ENCODE data around the gene DBP. TPM values are rescaled to one million over a fixed set of nuclear protein-coding genes. Genes with fewer than 3 reads are reported as not detected.

DBP gene
- total and polyA plus RNA-seq, 10 of the 15 experiments (the other 5 are each of a cell fraction or from before 2014, with no cell fraction given): 2.0 to 10.6 (median 6.9) TPM

DNA sequence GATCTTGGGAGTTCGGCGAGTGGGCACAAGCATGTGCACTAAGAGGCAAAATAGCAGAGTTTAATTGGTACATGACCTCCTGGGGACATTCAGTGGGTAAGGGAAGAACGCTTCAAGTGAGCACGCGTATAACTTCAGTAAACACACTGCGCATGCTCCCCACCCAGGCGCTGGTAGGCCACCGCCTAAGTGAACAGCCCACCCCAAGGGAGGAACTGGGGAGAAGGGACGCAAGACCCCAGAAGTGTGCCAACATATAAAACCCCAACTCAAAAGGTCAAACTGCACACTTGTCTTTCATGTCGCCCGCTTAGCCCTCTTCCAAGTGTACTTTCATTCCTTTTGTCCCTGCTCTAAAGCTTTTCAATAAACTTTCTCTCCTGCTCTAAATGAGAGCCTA is 46.2 kb upstream of the DBP start:
- no peak for FAIRE-seq
- CTCF ChIA-PET: interaction anchor here (0.8 kb wide), 1 partner anchor 37 kb away, joined by 3 read pairs; the partner anchor contains the start of gene CA11

More for the DNA sequence above, 46.2 kb upstream of the DBP start:
- 73% methylated on average over 11 of the region's 11 CpGs for WGBS (ENCODE audit: insufficient coverage, insufficient replicate concordance, low lambda C conversion rate, missing lambda C conversion rate)
- ChIA-PET RAD21 (ENCODE audit: unreplicated experiment) (no interaction called here), SMC1A (ENCODE audit: uncharacterized antibody, unreplicated experiment) (no interaction called here), POLR2A (interaction anchor here (0.6 kb wide), 1 partner anchor 444 kb away, joined by 4 read pairs; no protein-coding TSS in a partner anchor)
- in situ Hi-C loops (cut with MboI) (no loop called here), intact Hi-C loops (cut with micrococcal nuclease; ENCODE audit: unreplicated experiment) (no loop called here)
- H3K4me3 ChIP-seq: no peak overlapping the region
- H3K9me3 ChIP-seq (replicated peaks; ENCODE audit: control insufficient read depth, insufficient read depth, low read length): no peaks in the 10 kb centered on the region
- no peak overlapping the region for H3K9ac ChIP-seq (ENCODE audit: control insufficient read depth, insufficient read depth, low read length)
- no peak for ATAC-seq
- H2AFZ ChIP-seq (ENCODE audit: control insufficient read depth, low read depth, low read length): no peak overlapping the region; the same call in 1 of the 2 replicates
- H3K36me3 ChIP-seq (ENCODE audit: control insufficient read depth in 2 of 2, insufficient read depth in 2 of 2, low read length in 1 of 2): no peaks in the 10 kb centered on the region
- no TSS peak for BruUV-seq (replicated peaks)
- H3K4me1 ChIP-seq (ENCODE audit: control insufficient read depth, insufficient read depth, low read length): peaks cover 3% of the 10 kb centered on the region; the same call in 1 of the 2 replicates
- no peak overlapping the region for H3K4me2 ChIP-seq (ENCODE audit: control insufficient read depth, insufficient read depth)
- no peaks in the 10 kb centered on the region for H4K20me1 ChIP-seq (ENCODE audit: control insufficient read depth, insufficient read depth)
- H3K27ac ChIP-seq (ENCODE audit: control insufficient read depth, insufficient read depth): no peak overlapping the region
- H3K27me3 ChIP-seq (replicated peaks in 1 of 2; ENCODE audit: control insufficient read depth in 2 of 2, insufficient read depth in 2 of 2, low read length in 1 of 2): no peaks in the 10 kb centered on the region; a peak in 1 of 4 replicates
- 0 out of 4 replicates have a peak, but pooled peaks of 1 of the 2 experiments have one; percentile 26 for TF ChIP-seq BHLHE40 (IDR thresholded peaks at IDR 0.05; ENCODE audit: borderline replicate concordance in 1 of 2, low read depth in 2 of 2, low read length in 1 of 2)
- TF ChIP-seq, protein P1, sequence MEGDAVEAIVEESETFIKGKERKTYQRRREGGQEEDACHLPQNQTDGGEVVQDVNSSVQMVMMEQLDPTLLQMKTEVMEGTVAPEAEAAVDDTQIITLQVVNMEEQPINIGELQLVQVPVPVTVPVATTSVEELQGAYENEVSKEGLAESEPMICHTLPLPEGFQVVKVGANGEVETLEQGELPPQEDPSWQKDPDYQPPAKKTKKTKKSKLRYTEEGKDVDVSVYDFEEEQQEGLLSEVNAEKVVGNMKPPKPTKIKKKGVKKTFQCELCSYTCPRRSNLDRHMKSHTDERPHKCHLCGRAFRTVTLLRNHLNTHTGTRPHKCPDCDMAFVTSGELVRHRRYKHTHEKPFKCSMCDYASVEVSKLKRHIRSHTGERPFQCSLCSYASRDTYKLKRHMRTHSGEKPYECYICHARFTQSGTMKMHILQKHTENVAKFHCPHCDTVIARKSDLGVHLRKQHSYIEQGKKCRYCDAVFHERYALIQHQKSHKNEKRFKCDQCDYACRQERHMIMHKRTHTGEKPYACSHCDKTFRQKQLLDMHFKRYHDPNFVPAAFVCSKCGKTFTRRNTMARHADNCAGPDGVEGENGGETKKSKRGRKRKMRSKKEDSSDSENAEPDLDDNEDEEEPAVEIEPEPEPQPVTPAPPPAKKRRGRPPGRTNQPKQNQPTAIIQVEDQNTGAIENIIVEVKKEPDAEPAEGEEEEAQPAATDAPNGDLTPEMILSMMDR (IDR thresholded peaks at IDR 0.05 in 2 of 3, conservative IDR thresholded peaks at IDR 0.05 in 1 of 3; ENCODE audit: control insufficient read depth in 2 of 3, extremely low read depth in 1 of 3, insufficient read depth in 1 of 3, low read depth in 3 of 3, low read length in 3 of 3): no peak
- no peak for TF ChIP-seq KDM1A (IDR thresholded peaks at IDR 0.05; ENCODE audit: borderline replicate concordance)
- TF ChIP-seq SPI1 (IDR thresholded peaks at IDR 0.05; ENCODE audit: borderline replicate concordance, insufficient read depth, low read depth, low read length): peak; percentile 12; the same call in 1 of the 2 replicates
- TF ChIP-seq, protein P2, sequence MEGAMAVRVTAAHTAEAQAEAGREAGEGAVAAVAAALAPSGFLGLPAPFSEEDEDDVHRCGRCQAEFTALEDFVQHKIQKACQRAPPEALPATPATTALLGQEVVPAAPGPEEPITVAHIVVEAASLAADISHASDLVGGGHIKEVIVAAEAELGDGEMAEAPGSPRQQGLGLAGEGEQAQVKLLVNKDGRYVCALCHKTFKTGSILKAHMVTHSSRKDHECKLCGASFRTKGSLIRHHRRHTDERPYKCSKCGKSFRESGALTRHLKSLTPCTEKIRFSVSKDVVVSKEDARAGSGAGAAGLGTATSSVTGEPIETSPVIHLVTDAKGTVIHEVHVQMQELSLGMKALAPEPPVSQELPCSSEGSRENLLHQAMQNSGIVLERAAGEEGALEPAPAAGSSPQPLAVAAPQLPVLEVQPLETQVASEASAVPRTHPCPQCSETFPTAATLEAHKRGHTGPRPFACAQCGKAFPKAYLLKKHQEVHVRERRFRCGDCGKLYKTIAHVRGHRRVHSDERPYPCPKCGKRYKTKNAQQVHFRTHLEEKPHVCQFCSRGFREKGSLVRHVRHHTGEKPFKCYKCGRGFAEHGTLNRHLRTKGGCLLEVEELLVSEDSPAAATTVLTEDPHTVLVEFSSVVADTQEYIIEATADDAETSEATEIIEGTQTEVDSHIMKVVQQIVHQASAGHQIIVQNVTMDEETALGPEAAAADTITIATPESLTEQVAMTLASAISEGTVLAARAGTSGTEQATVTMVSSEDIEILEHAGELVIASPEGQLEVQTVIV (IDR thresholded peaks at IDR 0.05; ENCODE audit: borderline replicate concordance, partially characterized antibody): no peak
- 0 out of 2 replicates have a peak, but pooled peaks have one; percentile 2 for TF ChIP-seq NRF1 (conservative IDR thresholded peaks at IDR 0.05; ENCODE audit: low read depth, low read length)
- no peaks in the 10 kb centered on the region for H3K79me2 ChIP-seq (ENCODE audit: control insufficient read depth, insufficient read depth, low read length)
- DNase-seq (ENCODE audit: low read depth, low spot score): no peak
